Duodenal mucosa (tissue), 2 donors: Measurements from ENCODE around the gene TTC3.

ENCODE experiments used
- H3K27ac ChIP-seq: one replicate; pipeline ENCODE4 v1.7.0; 2013; ENCODE audit warnings: low read depth, low read length
- H3K27me3 ChIP-seq, 2 donors: one replicate each; pipeline ENCODE4 v1.7.0; 2013; ENCODE audit warnings: low read length in 2 of 2, control low read depth in 1 of 2; ENCODE audit not compliant: insufficient read depth in 2 of 2, control insufficient read depth in 1 of 2
- H3K36me3 ChIP-seq, 2 donors: one replicate each; pipeline ENCODE4 v1.7.0; 2013; ENCODE audit warnings: low read length in 2 of 2, control low read depth in 1 of 2; ENCODE audit not compliant: insufficient read depth in 2 of 2, control insufficient read depth in 1 of 2
- H3K4me1 ChIP-seq, 2 donors: one replicate each; pipeline ENCODE4 v1.7.0; 2013; ENCODE audit warnings: low read length in 2 of 2, control low read depth in 1 of 2; ENCODE audit not compliant: insufficient read depth in 2 of 2, control insufficient read depth in 1 of 2
- H3K4me3 ChIP-seq, 2 donors: one replicate each; pipeline ENCODE4 v1.7.0; 2013; ENCODE audit warnings: low read length in 2 of 2, low read depth in 1 of 2
- H3K9ac ChIP-seq, 2 donors: one replicate each; pipeline ENCODE4 v1.7.0; 2013; ENCODE audit warnings: low read length in 2 of 2, low read depth in 1 of 2
- H3K9me3 ChIP-seq, 2 donors: one replicate each; pipeline ENCODE4 v1.7.0; 2013; ENCODE audit warnings: low read length in 2 of 2, control low read depth in 1 of 2; ENCODE audit not compliant: control insufficient read depth in 1 of 2

Gene TTC3

GRCh38 chr21:37159053-37159776 is 86.2 kb downstream of the TTC3 start:
- Histone ChIP-seq H3K36me3 (peaks cover 16 to 61% of the 10 kb centered on the region in 2 donors), H3K4me1 (peaks cover 3% of the 10 kb centered on the region in 2 donors), H3K9me3 (no peaks in the 10 kb centered on the region), H3K9ac (no peak overlapping the region), H3K4me3 (no peak overlapping the region), H3K27me3 (no peaks in the 10 kb centered on the region), H3K27ac (no peak overlapping the region)

DNA sequence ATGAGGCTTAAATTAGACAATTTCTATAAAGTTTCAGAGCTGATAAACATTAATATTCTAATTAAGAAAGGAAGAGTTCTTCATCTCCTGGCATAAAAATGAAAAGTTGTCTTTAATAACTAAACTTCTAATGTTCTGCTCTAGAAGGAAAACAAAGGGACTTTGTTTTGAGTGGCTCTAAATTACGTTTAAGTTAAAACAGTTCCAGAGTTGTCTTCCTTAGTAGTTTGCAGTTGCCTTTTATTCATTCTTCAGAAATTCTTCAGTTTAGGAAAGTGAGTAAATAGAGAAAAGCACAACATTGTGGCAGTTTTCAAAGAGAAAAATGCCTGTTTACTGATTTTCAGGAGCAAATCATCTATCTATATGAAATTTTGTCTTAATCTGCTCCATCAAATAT is 86.9 kb downstream of the TTC3 start:
- H3K27me3 ChIP-seq: no peaks in the 10 kb centered on the region
- no peak overlapping the region for H3K9ac ChIP-seq
- no peaks in the 10 kb centered on the region for H3K4me1 ChIP-seq
- no peaks in the 10 kb centered on the region for H3K9me3 ChIP-seq
- peaks cover 16 to 61% of the 10 kb centered on the region in 2 donors for H3K36me3 ChIP-seq
- H3K27ac ChIP-seq: no peak overlapping the region
- H3K4me3 ChIP-seq: no peak overlapping the region

DNA sequence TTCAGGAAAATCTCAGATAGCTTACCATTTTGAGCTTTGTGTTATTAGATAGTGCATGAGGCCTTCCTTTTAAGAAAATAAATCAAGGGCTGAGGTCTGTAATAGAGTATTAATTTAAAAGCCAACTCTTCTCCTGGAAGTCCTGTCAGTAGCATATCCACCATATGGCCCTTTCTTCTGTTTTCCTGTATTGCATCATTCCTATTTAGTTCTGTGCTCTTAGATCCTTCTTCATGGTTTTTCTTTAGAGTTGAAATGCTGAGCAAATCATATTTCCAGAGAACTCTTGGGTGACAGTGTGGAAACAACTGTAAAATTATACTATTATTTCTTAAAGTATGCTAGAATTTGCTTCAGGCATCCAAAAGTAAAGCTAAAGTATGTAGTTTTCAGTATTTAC is 91.7 kb downstream of the TTC3 start:
- Histone ChIP-seq H3K4me3 (no peak overlapping the region), H3K27me3 (no peaks in the 10 kb centered on the region), H3K9me3 (no peaks in the 10 kb centered on the region), H3K36me3 (peaks cover 9 to 55% of the 10 kb centered on the region in 2 donors), H3K9ac (no peak overlapping the region), H3K27ac (no peak overlapping the region), H3K4me1 (no peaks in the 10 kb centered on the region)

DNA sequence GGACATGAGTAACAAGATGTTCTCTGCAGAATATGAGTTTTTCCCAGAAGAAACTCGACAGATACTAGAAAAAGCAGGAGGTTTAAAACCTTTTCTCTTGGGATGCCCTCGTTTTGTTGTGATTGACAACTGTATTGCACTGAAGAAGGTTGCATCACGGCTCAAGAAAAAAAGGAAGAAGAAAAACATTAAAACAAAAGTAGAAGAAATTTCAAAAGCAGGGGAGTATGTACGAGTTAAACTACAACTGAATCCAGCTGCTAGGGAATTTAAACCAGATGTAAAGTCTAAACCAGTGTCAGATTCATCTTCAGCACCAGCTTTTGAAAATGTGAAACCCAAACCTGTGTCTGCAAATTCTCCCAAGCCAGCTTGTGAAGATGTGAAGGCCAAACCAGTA is 92.5 kb downstream of the TTC3 start:
- H3K36me3 ChIP-seq: peaks cover 9 to 57% of the 10 kb centered on the region in 2 donors
- H3K9me3 ChIP-seq: no peaks in the 10 kb centered on the region
- H3K4me3 ChIP-seq: no peak overlapping the region
- H3K9ac ChIP-seq: no peak overlapping the region
- H3K4me1 ChIP-seq: no peaks in the 10 kb centered on the region
- no peaks in the 10 kb centered on the region for H3K27me3 ChIP-seq
- no peak overlapping the region for H3K27ac ChIP-seq

GRCh38 chr21:37166733-37167132 is 93.7 kb downstream of the TTC3 start:
- no peaks in the 10 kb centered on the region for H3K27me3 ChIP-seq
- H3K27ac ChIP-seq: no peak overlapping the region
- H3K9me3 ChIP-seq: no peaks in the 10 kb centered on the region
- H3K4me1 ChIP-seq: no peaks in the 10 kb centered on the region
- no peak overlapping the region for H3K9ac ChIP-seq
- H3K36me3 ChIP-seq: peaks cover 9 to 58% of the 10 kb centered on the region in 2 donors
- no peak overlapping the region for H3K4me3 ChIP-seq

- H3K9me3 ChIP-seq: no peaks in the 10 kb centered on the region
- H3K4me1 ChIP-seq: no peaks in the 10 kb centered on the region
- H3K9ac ChIP-seq: no peak overlapping the region
- H3K27ac ChIP-seq: no peak overlapping the region
- no peak overlapping the region for H3K4me3 ChIP-seq
- H3K36me3 ChIP-seq: peaks cover 13 to 57% of the 10 kb centered on the region in 2 donors
- H3K27me3 ChIP-seq: no peaks in the 10 kb centered on the region
Observed at GRCh38 chr21:37168666-37169065, 95.6 kb downstream of the TTC3 start.

DNA sequence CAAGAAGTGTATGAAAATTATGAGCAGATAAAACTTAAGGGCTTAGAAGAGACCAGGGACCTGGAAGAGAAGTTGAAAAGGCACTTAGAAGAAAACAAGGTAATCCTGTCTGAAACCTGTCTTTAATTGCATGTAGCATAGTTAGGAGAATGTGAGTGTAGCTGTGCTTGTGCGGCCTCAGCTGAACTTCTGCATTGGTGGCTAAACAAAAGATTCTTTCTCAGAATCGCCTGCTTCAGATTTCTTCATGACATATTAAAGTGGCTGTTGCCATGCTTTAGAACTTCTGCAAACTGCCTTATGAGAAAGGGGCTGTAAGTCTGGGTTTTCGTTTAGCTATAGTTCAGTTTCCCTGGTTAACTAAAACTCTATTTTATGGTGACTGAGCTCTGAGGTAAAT is 99.6 kb downstream of the TTC3 start:
- no peak overlapping the region for H3K27ac ChIP-seq
- no peak overlapping the region for H3K4me3 ChIP-seq
- H3K4me1 ChIP-seq: no peaks in the 10 kb centered on the region
- H3K36me3 ChIP-seq: peaks cover 23 to 62% of the 10 kb centered on the region in 2 donors
- H3K9me3 ChIP-seq: no peaks in the 10 kb centered on the region
- H3K27me3 ChIP-seq: no peaks in the 10 kb centered on the region
- H3K9ac ChIP-seq: no peak overlapping the region

- no peaks in the 10 kb centered on the region for H3K27me3 ChIP-seq
- no peak overlapping the region for H3K9ac ChIP-seq
- no peak overlapping the region for H3K4me3 ChIP-seq
- no peak overlapping the region for H3K27ac ChIP-seq
- no peaks in the 10 kb centered on the region for H3K4me1 ChIP-seq
- H3K36me3 ChIP-seq: peaks cover 27 to 67% of the 10 kb centered on the region in 2 donors
- H3K9me3 ChIP-seq: no peaks in the 10 kb centered on the region
Observed at GRCh38 chr21:37176716-37177115, 103.7 kb downstream of the TTC3 start.

DNA sequence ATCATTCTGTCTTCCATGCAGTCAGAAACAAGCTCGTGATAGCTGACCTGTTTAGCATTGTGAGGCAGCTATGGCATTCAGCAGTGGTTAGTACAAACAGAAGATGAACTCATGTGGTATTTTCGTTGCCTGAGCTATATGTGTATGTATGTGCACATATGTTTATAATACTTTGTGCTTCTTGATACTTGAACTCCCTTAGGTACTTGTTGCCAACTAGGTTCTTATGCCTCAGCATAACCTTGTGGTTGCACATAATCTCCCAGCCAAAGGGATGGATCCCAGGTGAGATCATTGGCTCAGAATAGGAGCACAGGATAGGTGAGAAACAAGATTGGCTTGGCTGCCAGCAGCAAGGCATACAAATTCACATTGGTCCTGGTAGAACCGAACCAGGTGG is 108.0 kb downstream of the TTC3 start:
- no peak overlapping the region for H3K27ac ChIP-seq
- no peak overlapping the region for H3K4me3 ChIP-seq
- peaks cover 13 to 54% of the 10 kb centered on the region in 2 donors for H3K36me3 ChIP-seq
- H3K9me3 ChIP-seq: no peaks in the 10 kb centered on the region
- no peaks in the 10 kb centered on the region for H3K4me1 ChIP-seq
- no peaks in the 10 kb centered on the region for H3K27me3 ChIP-seq
- H3K9ac ChIP-seq: no peak overlapping the region

DNA sequence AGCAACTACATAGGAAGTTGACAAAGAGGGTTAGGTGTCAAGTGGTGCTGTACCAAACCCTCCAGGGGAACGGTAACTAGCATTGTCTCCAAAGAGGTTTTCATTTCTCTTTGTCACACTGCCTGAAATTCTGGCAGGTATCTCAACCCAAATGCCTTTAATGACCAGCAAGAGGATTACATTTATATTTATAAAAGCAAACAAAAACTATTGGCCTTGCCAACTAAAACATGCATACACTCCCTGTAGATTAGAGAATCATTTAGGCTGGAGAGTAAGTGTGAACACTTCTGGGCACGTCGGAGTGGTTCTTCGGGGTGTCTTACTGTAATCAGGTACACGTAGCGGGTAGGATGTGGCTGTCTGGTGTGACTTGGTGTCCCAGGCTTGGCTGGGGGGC is 109.2 kb downstream of the TTC3 start:
- peaks cover 13 to 52% of the 10 kb centered on the region in 2 donors for H3K36me3 ChIP-seq
- no peak overlapping the region for H3K27ac ChIP-seq
- no peaks in the 10 kb centered on the region for H3K27me3 ChIP-seq
- no peaks in the 10 kb centered on the region for H3K4me1 ChIP-seq
- no peaks in the 10 kb centered on the region for H3K9me3 ChIP-seq
- no peak overlapping the region for H3K4me3 ChIP-seq
- no peak overlapping the region for H3K9ac ChIP-seq
